Measurements from ENCODE around the gene BCAS4.
"Not testable (repeated sequence)": the region's sequence is repeated elsewhere in the genome, so short reads cannot be mapped to it uniquely, and the experiment has no call there.

The BCAS4 gene

DNA sequence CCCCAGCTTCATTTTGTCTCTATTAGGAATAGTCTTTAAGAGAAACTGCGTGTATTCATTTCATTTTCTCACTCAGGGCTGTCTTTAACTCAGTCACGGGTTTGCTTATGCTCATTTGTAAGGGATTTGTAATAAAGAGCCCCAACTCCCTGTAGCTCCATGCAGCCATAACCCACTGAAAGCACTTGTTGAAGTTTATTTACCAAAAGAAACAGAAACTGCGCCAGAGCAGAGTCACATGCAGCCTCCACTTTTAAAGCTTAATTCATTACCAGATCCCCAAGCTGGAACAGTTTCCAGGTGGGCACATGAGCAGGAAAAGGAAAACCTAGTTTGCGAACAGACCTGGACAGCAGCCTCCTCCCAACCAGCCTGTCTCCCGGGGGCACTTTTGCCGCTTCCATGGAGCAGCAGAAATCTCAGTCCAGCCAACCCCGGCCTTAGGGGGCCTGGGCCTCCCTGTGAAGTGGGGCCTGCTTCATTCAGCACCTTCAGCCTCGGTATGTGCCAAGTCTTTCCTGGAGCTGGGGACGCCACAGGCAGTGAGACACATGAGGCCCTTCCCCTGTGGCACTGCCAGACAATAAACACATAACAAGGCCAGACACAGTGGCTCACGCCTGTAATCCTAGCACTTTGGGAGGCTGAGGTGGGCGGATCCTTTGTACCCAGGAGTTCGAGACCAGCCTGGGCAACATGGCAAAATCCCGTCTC, 4.5 kb downstream of the BCAS4 start:
- DNase-seq (ENCODE audit: low read depth): no peak

DNA sequence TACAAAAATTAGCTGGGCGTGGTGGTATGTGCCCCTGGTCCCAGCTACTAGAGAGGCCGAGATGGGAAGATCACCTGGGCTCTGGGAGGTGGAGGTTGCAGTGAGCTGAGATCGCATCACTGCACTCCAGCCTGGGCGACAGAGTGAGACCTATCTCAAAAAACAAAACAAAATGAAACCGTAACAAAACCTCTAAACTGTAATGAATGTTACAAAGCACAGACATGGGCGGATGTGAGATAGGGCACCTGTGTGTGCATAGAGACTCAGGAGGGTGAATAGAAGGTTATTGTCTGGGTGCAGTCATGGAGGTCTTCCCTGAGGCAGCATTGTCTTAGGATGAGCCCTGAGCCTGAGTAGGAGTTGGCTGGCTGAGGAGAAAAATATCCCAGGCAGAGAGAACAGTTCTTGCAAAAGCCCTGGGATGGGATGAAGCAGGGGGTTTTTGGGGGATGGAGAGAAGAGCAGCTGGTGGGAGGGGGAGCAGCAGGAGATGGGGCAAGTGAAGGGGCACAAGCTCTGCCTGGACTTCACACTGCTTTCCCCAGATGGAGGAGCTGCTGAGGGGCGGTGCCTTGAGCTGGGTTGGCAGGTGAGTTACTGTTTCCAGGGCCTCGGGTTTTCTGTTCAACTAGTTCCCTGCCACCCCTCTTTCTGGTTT, 5.2 kb downstream of the BCAS4 start:
- DNase-seq (ENCODE audit: low read depth): no peak

DNA sequence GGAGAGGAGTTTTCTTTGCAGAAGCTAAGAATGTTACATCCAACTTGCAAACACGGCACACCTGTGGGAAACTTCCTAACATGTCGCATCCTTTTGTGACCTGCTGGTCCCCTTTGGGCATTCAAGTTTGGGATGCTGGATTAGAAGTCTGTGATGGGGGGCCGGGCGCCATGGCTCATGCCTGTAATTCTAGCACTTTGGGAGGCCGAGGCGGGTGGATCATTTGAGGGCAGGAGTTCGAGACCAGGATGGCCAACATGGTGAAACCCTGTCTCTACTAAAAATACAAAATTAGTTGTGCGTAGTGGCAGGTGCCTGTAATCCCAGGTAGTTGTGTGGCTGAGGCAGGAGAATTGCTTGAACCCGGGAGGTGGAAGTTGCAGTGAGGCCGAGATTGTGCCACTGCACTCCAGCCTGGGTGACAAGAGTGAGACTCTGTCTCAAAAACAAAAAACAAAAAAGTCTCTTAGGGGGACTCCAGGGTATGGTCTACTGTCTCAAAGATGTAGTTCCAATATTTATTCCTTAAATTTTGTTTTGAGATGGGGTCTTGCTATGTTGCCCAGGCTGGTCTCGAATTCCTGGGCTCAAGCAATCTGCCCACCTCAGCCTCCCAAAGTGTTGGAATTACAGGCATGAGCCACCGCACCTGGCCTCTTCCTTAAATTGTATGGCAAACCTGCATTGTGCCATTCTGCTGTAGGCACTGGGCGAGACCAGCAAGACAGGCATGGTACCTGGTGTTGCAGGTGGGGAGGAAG, 6.3 kb downstream of the BCAS4 start:
- DNase-seq (ENCODE audit: low read depth): not testable (repeated sequence)

DNA sequence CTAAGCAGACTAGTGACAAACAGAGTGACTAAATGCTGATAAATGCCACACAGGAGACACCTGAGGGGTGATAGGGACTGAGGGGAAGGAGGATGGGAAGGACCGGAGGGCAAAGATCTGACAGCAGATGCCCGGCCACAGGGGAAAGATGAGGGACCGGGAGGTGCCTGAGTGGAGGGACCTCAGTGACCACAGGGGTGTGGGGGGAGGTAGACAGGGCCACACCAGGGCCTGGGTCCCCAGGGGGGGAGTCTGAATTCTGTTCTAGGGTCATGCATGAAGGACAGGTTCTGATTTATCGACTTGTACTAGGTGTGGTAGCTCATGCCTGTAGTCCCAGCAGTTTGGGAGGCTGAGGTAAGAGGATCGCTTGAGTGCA, 6.9 kb downstream of the BCAS4 start:
- no peak for DNase-seq (ENCODE audit: low read depth)

DNA sequence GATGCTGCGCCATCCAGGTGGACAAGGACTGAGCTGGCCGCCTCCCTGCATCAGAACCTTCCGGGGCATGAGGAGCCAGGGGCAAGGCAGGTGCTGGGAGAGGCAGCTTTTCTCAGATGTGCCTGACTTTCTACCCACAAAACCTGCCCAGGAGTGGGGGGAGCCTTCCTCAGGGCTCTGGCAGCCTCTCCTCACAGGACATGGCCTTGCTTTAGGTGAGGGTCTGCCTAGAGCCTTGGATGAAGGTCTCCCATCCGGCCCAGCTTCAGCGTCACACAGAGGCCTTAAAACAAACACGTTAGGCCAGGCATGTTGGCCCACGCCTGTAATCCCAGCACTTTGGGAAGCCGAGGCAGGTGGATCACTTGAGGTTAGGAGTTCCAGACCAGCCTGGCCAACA, 7.4 kb downstream of the BCAS4 start:
- DNase-seq (ENCODE audit: low read depth): no peak

DNA sequence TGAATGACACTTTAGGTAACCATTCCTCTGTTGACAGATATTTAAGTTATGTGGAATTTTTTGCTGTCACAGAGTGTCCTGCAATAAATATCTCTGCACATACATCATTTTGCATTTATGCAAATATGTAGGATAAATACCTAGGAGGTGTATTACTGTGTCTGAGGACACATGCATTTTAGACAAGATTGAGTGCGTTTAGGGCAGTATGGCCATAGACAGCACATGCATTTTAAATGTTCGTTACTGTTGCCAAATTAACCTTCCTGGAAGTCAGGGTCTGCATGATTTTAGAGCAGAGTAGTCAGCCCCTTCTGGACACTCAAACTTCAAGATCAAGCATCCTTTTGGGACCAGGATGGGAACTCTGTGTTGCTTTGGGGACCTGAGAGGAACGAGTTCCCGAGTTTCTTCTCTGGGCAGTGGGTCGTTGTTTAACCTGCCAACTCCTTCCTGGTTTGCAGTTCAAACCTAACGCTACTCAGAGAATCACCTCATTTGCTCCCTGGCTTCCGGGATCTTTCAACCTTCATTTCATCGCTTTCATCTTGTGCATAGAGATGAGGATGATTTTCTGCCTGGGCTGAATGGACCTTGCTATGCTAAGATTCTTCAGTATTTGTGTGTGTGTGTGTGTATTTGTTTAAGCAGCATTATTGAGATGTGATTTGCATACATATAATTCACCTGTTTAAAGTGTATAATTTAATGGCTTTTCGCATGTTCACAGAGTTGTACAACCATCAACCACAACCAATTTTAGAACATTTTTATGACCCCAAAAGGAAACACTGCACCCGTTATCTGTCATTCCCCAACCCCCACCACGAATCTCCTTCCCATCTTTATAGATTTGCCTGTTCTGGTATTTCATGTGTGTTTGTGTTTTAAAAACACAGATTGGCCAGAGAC, 9.8 kb downstream of the BCAS4 start:
- no peak for DNase-seq (ENCODE audit: low read depth)

DNA sequence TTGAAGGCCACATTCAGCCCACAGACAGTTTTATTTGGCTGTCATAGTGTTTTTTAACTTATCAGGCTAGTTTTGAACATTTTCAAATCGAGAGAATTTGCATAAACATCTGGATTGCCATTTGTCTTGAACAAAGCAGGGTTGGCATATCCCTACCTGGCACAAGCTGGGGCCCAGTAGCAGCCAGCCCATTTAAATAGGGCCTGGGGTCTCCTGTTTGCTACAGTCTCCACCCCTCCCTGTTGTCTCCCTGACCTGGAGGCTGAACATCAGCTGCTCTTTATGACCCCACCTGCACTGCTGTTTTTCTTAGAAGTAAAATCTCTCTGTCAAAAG, 10.5 kb downstream of the BCAS4 start:
- no peak for DNase-seq (ENCODE audit: low read depth)

DNA sequence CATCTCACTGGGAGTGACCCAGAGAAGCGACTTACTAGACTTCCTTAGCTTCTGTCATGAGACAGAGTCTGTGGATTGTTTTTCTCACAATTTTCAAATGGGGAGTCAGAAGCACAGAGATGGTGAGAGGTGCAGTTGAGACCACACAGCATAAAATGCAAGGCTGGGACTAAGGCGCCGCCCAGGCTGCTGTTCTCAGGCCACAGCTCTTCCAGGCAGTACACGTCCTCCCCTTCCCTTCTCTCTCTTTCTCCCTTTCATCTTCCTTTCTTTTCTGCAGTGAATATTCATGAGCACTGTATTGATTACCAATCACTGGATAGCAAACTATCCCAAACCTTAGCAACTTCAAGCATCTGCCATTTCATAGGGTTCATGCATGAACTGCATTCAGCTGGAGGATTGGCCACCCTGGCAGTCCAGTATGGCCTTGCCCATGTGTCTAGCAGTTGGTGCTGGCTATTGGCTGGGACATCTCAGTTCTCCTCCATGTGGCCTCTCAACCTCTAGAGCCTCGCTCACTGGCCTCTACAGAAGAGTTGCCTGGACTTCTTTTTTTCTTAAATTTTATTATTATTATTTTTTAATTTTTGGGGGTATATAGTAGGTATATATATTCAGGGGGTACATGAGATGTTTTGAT, 11.4 kb downstream of the BCAS4 start:
- no peak for DNase-seq (ENCODE audit: low read depth)

DNA sequence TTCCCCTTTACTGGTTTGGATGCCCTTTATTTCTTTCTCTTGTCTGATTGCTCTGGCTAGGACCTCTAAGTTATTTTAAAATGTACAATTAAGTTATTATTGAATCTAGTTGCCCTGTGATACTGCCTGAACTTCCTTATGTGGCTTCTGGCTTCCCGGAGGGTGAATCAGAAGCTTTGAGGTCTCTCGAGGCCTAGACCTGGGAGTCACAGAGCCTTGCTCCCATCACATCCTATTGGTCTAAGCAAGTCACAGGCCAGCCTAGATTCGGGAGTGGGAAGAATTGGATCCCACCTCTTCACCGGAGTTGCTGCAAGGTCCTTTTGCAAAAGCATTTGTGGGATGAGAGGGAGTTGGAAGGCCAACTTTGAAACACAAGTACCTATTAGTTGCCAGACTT, 15.2 kb downstream of the BCAS4 start:
- DNase-seq (ENCODE audit: low read depth): peak; percentile 42

DNA sequence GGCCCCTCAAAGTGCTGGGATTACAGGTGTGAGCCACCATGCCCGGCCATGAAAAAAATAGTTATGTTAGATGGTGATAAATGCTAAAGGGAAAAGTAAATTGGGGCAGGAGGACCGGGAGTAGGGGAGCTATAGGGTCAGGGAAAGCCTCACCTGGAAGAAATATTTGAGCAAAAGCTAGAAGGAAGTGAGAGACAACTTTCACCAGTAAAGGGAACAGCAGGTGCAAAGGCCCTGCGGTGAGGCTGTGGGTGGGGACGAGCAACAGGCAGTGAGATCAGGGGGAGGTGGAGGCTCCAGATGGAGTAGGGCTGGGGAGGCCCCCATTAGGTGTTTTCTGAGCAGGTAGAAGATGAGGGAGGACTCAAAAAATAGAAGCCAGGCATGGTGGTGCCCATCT, 16.0 kb downstream of the BCAS4 start:
- DNase-seq (ENCODE audit: low read depth): no peak

DNA sequence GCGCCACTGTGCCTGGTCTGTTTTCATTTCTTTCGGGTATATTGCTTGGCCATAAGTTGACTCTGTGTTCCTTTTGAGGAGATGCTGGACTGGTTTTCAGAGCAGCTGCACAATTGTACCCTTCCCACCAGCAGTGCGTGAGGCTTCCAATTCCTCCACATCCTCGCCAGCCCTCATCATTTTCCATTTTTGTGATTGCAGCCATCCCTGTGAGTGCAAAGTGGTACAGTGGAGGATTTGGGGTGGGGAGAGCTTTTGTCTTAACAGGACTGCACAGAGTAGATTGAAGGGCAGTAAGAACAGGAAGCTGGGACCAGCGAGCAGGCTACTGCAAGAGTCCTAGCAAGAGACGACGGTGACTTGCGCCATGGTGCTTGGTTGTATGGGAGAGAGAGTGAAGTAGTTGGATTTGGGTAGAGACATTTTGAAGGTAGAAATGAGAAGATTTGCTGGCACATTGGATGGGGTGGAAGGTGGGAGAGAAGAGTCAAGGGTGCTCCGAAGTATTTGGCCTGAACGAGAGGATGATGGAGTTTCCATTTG, 18.3 kb downstream of the BCAS4 start:
- no peak for DNase-seq (ENCODE audit: low read depth)

DNA sequence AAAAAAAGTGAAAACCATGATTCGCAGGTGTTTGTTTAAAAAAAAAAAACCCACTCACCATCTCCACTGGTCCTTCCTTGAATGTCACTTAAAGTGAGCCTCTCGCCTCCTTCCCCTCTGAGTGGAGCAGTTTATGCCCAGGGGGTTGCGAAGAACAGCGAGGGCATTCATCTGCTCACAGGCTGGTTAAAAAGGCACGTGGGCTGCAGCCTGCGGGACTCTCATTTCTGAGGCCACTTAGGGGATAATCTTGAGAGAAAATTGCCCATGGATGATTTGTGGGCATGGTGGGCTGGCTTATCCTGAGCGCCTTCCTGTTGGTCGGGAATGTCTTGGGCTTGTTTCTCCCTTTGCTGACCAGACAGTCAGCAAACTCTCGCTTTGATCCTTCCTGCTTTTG, 18.9 kb downstream of the BCAS4 start:
- no peak for DNase-seq (ENCODE audit: low read depth)

DNA sequence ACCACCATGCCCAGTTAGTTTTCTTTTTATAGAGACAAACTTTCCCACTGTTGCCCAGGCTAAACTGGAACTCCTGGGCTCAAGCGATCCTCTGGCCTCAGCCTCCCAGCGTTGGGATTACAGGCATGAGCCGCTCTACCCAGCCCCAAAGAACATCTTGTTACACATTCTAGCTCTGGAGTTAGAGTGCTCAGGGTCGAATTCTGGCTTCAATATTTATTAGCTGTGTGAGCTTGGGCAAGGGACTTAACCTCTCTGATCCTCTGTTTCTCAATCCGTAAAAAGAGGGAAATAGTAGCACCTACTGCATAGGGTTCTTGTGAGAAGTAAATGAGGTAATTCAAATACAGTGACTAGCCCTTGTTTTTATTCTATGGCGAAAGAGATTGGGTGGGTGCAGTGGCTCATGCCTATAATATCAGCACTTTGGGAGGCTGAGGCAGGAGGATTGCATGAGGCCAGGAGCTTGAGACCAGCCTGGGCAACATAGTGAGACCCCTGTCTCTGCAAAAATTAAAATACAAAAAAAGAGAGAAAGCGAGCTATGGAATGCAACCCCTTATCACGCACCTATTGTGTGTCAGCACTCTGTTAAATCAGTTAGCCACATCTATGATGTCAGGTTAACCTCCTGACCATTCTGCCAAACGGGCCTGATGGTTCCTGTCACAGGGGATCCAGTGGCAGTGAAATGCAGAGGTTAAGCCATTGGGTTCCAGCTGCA, 19.7 kb downstream of the BCAS4 start:
- DNase-seq (ENCODE audit: low read depth): no peak

DNA sequence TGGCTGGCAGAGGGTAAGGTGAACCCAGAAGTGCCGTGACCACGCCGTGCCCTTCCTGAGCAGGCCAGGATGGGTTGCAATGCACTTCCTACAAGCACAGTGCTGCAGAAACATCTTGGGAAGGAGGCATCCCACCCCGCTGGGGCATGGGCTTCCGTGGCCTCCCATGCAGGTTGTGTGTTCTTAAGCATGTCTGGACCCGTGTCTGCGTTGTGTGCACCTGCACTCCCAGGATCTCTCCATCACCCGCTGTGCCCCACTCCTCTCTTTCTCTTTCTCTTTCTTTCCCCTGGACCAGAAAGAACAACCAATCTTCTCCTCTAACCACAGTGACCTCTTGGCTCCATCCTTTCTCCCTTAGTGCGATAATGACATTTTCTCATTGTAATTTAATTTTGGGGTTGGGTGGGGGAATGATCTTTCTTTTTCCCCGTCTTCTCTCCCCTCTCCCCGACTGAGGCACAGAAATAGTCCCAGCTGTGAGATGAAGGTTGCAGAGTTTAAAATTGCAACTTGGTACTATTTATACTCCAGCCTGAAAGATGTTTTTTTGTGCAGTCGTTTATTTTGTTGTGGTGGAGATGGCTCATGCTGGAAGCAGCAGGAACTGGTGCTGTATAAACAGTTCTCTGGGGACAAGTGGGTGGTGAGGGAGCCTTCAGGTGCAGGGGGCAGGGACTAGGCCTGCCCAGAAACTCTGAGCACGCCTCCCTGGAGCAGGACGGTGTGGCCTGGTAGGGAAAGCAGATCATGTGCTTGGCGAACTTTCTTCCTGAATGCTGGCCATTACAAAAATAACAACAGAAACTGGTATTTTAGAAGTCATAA, 20.5 kb downstream of the BCAS4 start:
- peak; percentile 70 for DNase-seq (ENCODE audit: low read depth)

DNA sequence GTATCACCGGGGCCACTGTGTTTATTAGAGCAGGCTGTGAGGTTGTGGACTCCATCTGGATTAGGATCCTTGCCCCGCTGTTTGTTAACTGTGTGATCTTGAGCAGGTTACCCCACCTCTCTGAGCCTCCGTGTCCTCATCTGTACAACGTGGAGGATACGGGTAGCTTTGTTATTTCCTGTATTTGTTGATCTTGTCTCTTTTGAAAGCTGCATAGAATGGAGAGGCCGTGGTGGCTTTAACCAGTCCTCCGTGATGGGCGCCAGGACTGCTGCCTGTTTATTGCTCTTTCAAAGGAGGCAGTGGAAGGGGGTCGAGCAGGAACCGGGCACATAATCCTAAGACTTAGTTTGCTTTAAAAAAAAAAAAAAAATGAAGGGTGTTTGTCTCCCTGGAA, 22.9 kb downstream of the BCAS4 start:
- DNase-seq (ENCODE audit: low read depth): no peak

DNA sequence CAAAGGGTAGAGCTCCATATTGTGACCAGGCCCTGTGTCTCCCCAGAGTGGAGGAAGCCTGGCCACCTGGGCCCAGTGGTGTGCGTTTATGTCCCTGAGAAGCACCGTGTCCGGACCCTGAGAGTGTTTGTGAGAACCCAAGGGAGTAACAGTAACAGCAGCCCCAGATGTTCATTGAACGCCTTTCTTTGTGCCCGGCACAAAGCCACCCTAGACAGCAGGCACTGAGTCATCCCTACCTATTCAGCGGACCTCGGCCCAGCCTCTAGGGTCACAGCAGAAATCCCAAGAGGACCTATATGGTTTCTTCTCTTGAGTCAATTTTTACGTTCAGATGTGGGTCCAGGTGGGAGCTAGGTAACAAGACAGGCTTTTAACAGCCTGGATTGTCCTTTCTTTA, 24.5 kb downstream of the BCAS4 start:
- DNase-seq (ENCODE audit: low read depth): no peak

DNA sequence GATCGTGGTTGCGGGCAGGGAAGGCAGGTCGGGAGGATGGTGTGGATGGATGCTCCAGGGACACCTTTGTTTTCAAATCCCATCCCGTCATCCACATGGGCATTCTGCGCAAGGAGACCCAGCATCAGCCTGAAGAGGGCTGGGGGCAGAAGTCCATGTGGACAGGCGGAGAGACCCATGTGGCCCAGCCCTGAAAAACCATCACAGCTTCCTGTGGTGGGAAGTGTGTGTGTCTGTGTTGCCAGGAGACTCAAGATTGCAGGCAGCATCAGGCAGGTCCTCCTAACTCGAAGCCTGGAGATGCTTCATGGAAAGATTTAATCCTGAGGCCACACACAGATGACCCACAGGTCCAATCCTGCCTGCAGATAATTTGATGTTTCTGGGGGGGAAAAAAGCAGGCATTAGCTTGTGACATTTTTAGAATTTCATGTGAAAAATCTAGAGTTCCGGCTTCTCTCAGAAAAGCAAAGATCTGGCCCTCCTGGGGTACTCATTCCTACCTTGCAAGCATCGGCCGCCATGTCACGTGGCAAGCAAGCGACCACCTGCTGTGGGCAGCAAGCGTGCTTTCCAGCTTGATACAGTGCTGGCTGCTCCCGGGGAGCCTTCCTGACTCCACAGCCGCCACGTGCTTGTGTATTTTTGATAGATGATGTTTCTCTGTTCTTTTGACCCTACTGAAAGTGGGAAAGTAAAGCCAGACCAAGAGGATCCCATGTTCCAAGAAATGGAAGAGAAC, 25.8 kb downstream of the BCAS4 start:
- no peak for DNase-seq (ENCODE audit: low read depth)

DNA sequence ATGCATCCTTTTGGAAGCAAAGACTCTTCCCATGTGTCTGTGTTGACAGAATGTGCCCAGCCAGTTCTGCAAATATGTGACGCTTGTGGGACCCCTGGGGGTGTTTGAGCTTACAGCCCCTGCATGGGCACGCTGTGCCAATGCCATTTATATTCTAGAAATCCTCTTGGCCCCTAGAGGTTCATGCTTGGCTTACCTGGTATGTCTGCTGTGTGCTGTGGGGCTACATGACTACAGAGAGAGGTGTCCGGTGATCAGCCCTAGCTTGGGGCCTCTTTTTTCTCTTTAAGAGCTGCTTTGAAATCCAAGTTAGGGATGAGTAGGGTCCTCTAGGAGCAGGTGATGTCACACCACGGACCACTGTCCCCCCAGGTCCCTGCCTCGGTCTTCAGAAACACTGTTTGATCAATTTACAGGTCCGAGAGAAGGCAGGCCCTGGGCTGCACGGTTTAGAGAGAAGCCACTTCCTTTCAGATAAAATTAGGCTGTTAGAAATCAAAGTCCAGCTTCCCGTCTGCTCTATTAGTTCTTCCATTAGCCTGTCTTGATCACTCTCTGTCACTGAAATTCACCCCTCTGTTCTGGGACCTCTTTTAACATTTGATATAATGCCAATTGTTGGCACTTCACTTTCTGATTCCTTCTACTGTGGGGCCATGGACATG, 26.5 kb downstream of the BCAS4 start:
- no peak for DNase-seq (ENCODE audit: low read depth)

DNA sequence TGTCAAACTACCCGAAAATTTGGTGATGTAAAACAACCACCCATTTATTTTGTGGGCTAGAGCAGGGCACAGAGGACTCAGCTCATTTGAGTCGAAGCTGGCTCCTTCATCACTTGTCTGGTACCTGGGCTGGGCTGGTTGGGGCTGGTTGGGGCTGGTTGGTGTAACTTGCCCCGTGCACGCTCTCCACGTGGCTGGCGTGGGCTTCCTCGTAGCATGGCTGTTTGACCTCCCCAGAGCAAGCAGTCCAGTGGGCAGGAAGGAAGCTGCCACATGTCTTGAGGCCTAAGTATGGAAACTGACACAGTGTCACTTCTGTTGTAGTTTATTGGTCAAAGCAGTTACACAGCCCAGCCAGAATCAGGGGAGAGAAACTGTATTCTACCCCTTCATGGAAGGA, 27.1 kb downstream of the BCAS4 start:
- DNase-seq (ENCODE audit: low read depth): no peak
